GM19193 (cell line): ENCODE data around the gene ST6GALNAC1.

ENCODE experiments used
- POLR2A ChIP-seq: IDR thresholded peaks from 4 replicates; pipeline ENCODE4 v1.6.1; 2011; ENCODE audit not compliant: insufficient read depth, insufficient read length; ENCODE audit errors: extremely low read depth

Gene ST6GALNAC1

GRCh38 chr17:76643553-76644148 lies at the start of gene ST6GALNAC1:
Gene ST6GALNAC1 (minus strand): TSS chr17:76643757. CDS start chr17:76643638, 119 bp downstream.
- no peak for TF ChIP-seq POLR2A

GRCh38 chr17:76691379-76692191 lies 48.0 kb upstream of the ST6GALNAC1 start:
- TF ChIP-seq POLR2A: no peak

GRCh38 chr17:76690596-76691280 lies 47.2 kb upstream of the ST6GALNAC1 start:
- no peak for TF ChIP-seq POLR2A

GRCh38 chr17:76689859-76690258 lies 46.3 kb upstream of the ST6GALNAC1 start:
- TF ChIP-seq POLR2A: no peak

- TF ChIP-seq POLR2A: no peak
Observed at GRCh38 chr17:76688165-76688622, 44.6 kb upstream of the ST6GALNAC1 start.

GRCh38 chr17:76687298-76688164 lies 44.0 kb upstream of the ST6GALNAC1 start:
- no peak for TF ChIP-seq POLR2A

GRCh38 chr17:76686538-76687297 lies 43.2 kb upstream of the ST6GALNAC1 start:
- no peak for TF ChIP-seq POLR2A

- TF ChIP-seq POLR2A: no peak
Observed at GRCh38 chr17:76685846-76686245, 42.3 kb upstream of the ST6GALNAC1 start.

- no peak for TF ChIP-seq POLR2A
Observed at GRCh38 chr17:76685366-76685765, 41.8 kb upstream of the ST6GALNAC1 start.

- TF ChIP-seq POLR2A: no peak
Observed at GRCh38 chr17:76684756-76685155, 41.2 kb upstream of the ST6GALNAC1 start.

- TF ChIP-seq POLR2A: no peak
Observed at GRCh38 chr17:76683921-76684745, 40.6 kb upstream of the ST6GALNAC1 start.

- no peak for TF ChIP-seq POLR2A
Observed at GRCh38 chr17:76683011-76683755, 39.6 kb upstream of the ST6GALNAC1 start.
